GM12878 (cell line): ENCODE measurements around the gene COX10. TPM values are rescaled to one million over a fixed set of nuclear protein-coding genes. Genes with fewer than 3 reads are reported as not detected.

Experiments used
- ATAC-seq: fragments of 200-7000 bp; cut with Tn5 transposase; 3 replicates; pipeline ENCODE4 v1.9.1; 2020; ENCODE audit warnings: mild to moderate bottlenecking, moderate library complexity
- BruUV-seq: library from RNA; stranded (reverse); fragments of 400-500 nt; replicated peaks from 2 replicates; lab custom pipeline; 2021; lab: Mats Ljungman, UMichigan
- CTCF ChIA-PET: fragments of 300-600 bp; sonication (Branson Sonifier 250); formaldehyde crosslinking; extraction: SDS; loops from one replicate; lab custom pipeline; 2021; ENCODE audit warnings: inconsistent platforms; lab: Yijun Ruan, JAX
- POLR2A ChIA-PET: fragments of 350-600 bp; formaldehyde crosslinking; extraction: SDS; loops from one replicate; lab custom pipeline; 2021; ENCODE audit warnings: inconsistent platforms; lab: Charles Lee
- RAD21 ChIA-PET: fragments of 300-600 bp; sonication (Branson Sonifier 250); formaldehyde crosslinking; loops from one replicate; lab custom pipeline; 2023; ENCODE audit warnings: antibody characterized with exemption; ENCODE audit not compliant: unreplicated experiment; lab: Charles Lee
- SMC1A ChIA-PET: fragments of 300-600 bp; sonication (Branson Sonifier 250); formaldehyde crosslinking; loops from one replicate; lab custom pipeline; 2023; ENCODE audit not compliant: unreplicated experiment, uncharacterized antibody; lab: Charles Lee
- DNase-seq: peaks from one replicate; pipeline ENCODE4 v3.0.0-alpha.2; 2011; ENCODE audit warnings: low read depth, low spot score
- FAIRE-seq: peaks from 3 replicates; lab custom pipeline; 2011; peaks lifted over from hg19 to GRCh38; lab: Jason Lieb, UNC
- H2AFZ ChIP-seq: 2 replicates; pipeline ENCODE4 v1.6.0; 2011; ENCODE audit warnings: low read depth, low read length, control low read depth; ENCODE audit not compliant: control insufficient read depth
- H3K27ac ChIP-seq: 2 replicates; pipeline ENCODE4 v1.5.1; 2011; ENCODE audit warnings: control low read depth; ENCODE audit not compliant: control insufficient read depth, insufficient read depth
- H3K27me3 ChIP-seq, 2 experiments: replicated peaks in 1 of 2; 2 replicates each; pipeline versions ENCODE4 v1.6.0 to v1.6.1; 2011; ENCODE audit warnings: low read length in 1 of 2; ENCODE audit not compliant: control insufficient read depth in 2 of 2, insufficient read depth in 2 of 2
- H3K36me3 ChIP-seq, 2 experiments: 2 replicates each; pipeline ENCODE4 v1.5.1; 2011; ENCODE audit warnings: low read length in 1 of 2; ENCODE audit not compliant: control insufficient read depth in 2 of 2, insufficient read depth in 2 of 2
- H3K4me1 ChIP-seq: 2 replicates; pipeline ENCODE4 v1.6.1; 2011; ENCODE audit warnings: mild to moderate bottlenecking, low read length, moderate library complexity, mixed read lengths; ENCODE audit not compliant: control insufficient read depth, insufficient read depth
- H3K4me2 ChIP-seq: 2 replicates; pipeline ENCODE4 v1.6.0; 2011; ENCODE audit warnings: control low read depth; ENCODE audit not compliant: control insufficient read depth, insufficient read depth
- H3K4me3 ChIP-seq: fragments of 200-600 bp; sonication (generic); 2 replicates; pipeline ENCODE4 v1.5.1; 2016
- H3K79me2 ChIP-seq: 2 replicates; pipeline ENCODE4 v1.6.0; 2011; ENCODE audit warnings: low read length; ENCODE audit not compliant: control insufficient read depth, insufficient read depth
- H3K9ac ChIP-seq: 2 replicates; pipeline ENCODE4 v1.8.0; 2011; ENCODE audit warnings: low read length, control low read depth, mixed read lengths; ENCODE audit not compliant: control insufficient read depth, insufficient read depth
- H3K9me3 ChIP-seq: replicated peaks from 3 replicates; pipeline ENCODE4 v1.5.1; 2011; ENCODE audit warnings: mild to moderate bottlenecking, low read length; ENCODE audit not compliant: control insufficient read depth, insufficient read depth
- H4K20me1 ChIP-seq: 2 replicates; pipeline ENCODE4 v1.6.0; 2011; ENCODE audit not compliant: control insufficient read depth, insufficient read depth
- ASH2L ChIP-seq: fragments of 300-600, 200-600 bp; sonication (generic); IDR thresholded peaks from 2 replicates; pipeline ENCODE4 v1.6.1; 2017; ENCODE audit warnings: low read depth, mild to moderate bottlenecking, borderline replicate concordance
- CUX1 ChIP-seq: IDR thresholded peaks from 2 replicates; pipeline ENCODE4 v1.6.1; 2012; ENCODE audit warnings: improper control_type of control experiment, low read depth, low read length; ENCODE audit not compliant: insufficient replicate concordance
- HDGF ChIP-seq: fragments of 450-650 bp; IDR thresholded peaks from 2 replicates; pipeline ENCODE4 v1.6.1; 2016; ENCODE audit warnings: antibody characterized with exemption
- IRF5 ChIP-seq: fragments of 450-650 bp; IDR thresholded peaks from 2 replicates; pipeline ENCODE4 v1.6.1; 2017; ENCODE audit warnings: borderline replicate concordance
- KDM1A ChIP-seq: fragments of 200-600 bp; sonication (generic); IDR thresholded peaks from 2 replicates; pipeline ENCODE4 v1.6.1; 2016; ENCODE audit warnings: borderline replicate concordance
- MTA3 ChIP-seq: IDR thresholded peaks from 2 replicates; pipeline ENCODE4 v1.6.1; 2012; ENCODE audit warnings: low read length, inconsistent platforms, borderline replicate concordance
- NKRF ChIP-seq: fragments of 450-650 bp; conservative IDR thresholded peaks from 2 replicates; pipeline ENCODE4 v1.6.1; 2017; ENCODE audit warnings: mild to moderate bottlenecking, moderate library complexity
- NR2F1 ChIP-seq: fragments of 450-650 bp; conservative IDR thresholded peaks from 2 replicates; pipeline ENCODE4 v1.6.1; 2017; ENCODE audit warnings: mild to moderate bottlenecking
- NRF1 ChIP-seq: conservative IDR thresholded peaks from 2 replicates; pipeline ENCODE4 v1.6.1; 2011; ENCODE audit warnings: mild to moderate bottlenecking, low read depth, low read length, improper control_type of control experiment
- PAX8 ChIP-seq: fragments of 450-650 bp; IDR thresholded peaks from 2 replicates; pipeline ENCODE4 v1.6.1; 2017; ENCODE audit warnings: mild to moderate bottlenecking, moderate library complexity
- PML ChIP-seq: IDR thresholded peaks from 2 replicates; pipeline ENCODE4 v1.6.1; 2012; ENCODE audit warnings: low read length, inconsistent platforms
- POU2F2 ChIP-seq: IDR thresholded peaks from 3 replicates; pipeline ENCODE4 v1.6.1; 2011; ENCODE audit warnings: low read depth, mild to moderate bottlenecking, low read length, borderline replicate concordance
- RELB ChIP-seq: fragments of 450-650 bp; IDR thresholded peaks from 2 replicates; pipeline ENCODE4 v1.6.1; 2017; ENCODE audit warnings: low read depth, mild to moderate bottlenecking, moderate library complexity
- RUNX3 ChIP-seq: IDR thresholded peaks from 2 replicates; pipeline ENCODE4 v1.6.1; 2012; ENCODE audit warnings: low read length, inconsistent platforms
- TAF1 ChIP-seq: IDR thresholded peaks from 2 replicates; pipeline ENCODE4 v1.6.1; 2011; ENCODE audit warnings: mild to moderate bottlenecking, low read depth, low read length, borderline replicate concordance
- ZNF274 ChIP-seq: IDR thresholded peaks from one replicate; pipeline ENCODE4 v1.8.0; 2011; ENCODE audit not compliant: insufficient read length, insufficient read depth
- WGBS: methylation state at CpG from one replicate; pipeline ENCODE4 v1.1.6; 2016; ENCODE audit warnings: low lambda C conversion rate; ENCODE audit not compliant: insufficient replicate concordance, insufficient coverage; ENCODE audit errors: missing lambda C conversion rate; 5-methylcytosine and 5-hydroxymethylcytosine counted together
- in situ Hi-C: fragments of 300-500 bp; cut with MboI; formaldehyde crosslinking; loops from 9 replicates; pipeline ENCODE4 v1.14.3; 2018; ENCODE audit warnings: mixed read lengths
- intact Hi-C: fragments of 100-400 bp; cut with micrococcal nuclease; formaldehyde crosslinking; loops from one replicate; pipeline ENCODE4 v1.14.2; 2022; ENCODE audit not compliant: unreplicated experiment
- polyA plus RNA-seq, 11 experiments: library from polyadenylated mRNA; depleted of rRNA in 4 of 11; unstranded in 6 of 11; stranded (reverse) in 5 of 11; fragments of >200 nt; fragmentation: Nextera tagmentation in 4 of 11; fragmentation: Illumina TruSeq in 1 of 11; extraction: Ambion mirVana in 4 of 11; extraction: Trizol in 1 of 11; gene quantifications; 1 replicate in 1 of 11; 2 replicates in 10 of 11; pipeline versions ENCODE4 v1.2.1 to v1.2.3, GENCODE V29; 2011 to 2016; ENCODE audit warnings: inconsistent platforms in 2 of 11, missing spikeins in 2 of 11, low read depth in 1 of 11
- total RNA-seq, 4 experiments: library from RNA; depleted of rRNA in 3 of 4; stranded (reverse); fragments of >200 nt in 3 of 4; fragmentation: Illumina TruSeq in 1 of 4; extraction: Trizol in 1 of 4; gene quantifications; 2 replicates each; pipeline versions ENCODE4 v1.2.1 to v1.2.3, GENCODE V29; 2013 to 2021

COX10 gene
- total and polyA plus RNA-seq, 10 of the 15 experiments (the other 5 are each of a cell fraction or from before 2014, with no cell fraction given), result 9.6 to 29.4 (median 21.3) TPM

GRCh38 chr17:14161419-14161818, 92.1 kb downstream of the COX10 start:
- ChIA-PET CTCF (no interaction called here), POLR2A (no interaction called here), SMC1A (no interaction called here), RAD21 (no interaction called here)
- Histone ChIP-seq H4K20me1 (no peaks in the 10 kb centered on the region), H3K27ac (no peak overlapping the region), H3K27me3 (no peaks in the 10 kb centered on the region), H3K4me2 (no peak overlapping the region), H3K79me2 (no peaks in the 10 kb centered on the region), H3K9ac (no peak overlapping the region), H3K4me1 (no peaks in the 10 kb centered on the region), H2AFZ (no peak overlapping the region), H3K9me3 (no peaks in the 10 kb centered on the region), H3K36me3 (no peaks in the 10 kb centered on the region; a peak in 2 of 4 replicates), H3K4me3 (no peak overlapping the region)
- DNase-seq (no peak), ATAC-seq (no peak), FAIRE-seq (no peak)
- no TSS peak for BruUV-seq
- in situ Hi-C loops, result no loop called here
- 100% methylated on average over 1 of the region's 1 CpG for WGBS
- intact Hi-C loops, result no loop called here
- TF ChIP-seq CUX1 (no peak), RELB (no peak), PML (no peak), HDGF (no peak), NRF1 (no peak), RUNX3 (no peak), MTA3 (no peak), ASH2L (no peak), NKRF (no peak), ZNF274 (no peak), NR2F1 (no peak), POU2F2 (no peak), KDM1A (no peak), IRF5 (no peak), TAF1 (no peak), PAX8 (no peak)
